HFF-Myc (cell line): ENCODE measurements around the gene EIF2A.

ENCODE experiments used
- DNase-seq: peaks from one replicate; pipeline ENCODE4 v3.0.0-alpha.2; 2011; ENCODE audit warnings: low read depth; ENCODE audit errors: extremely low read depth
- H3K4me3 ChIP-seq: replicated peaks from 2 replicates; pipeline ENCODE4 v1.5.1; 2011; ENCODE audit warnings: low read depth, mild to moderate bottlenecking, control low read depth, low read length
- CTCF ChIP-seq: IDR thresholded peaks from 2 replicates; pipeline ENCODE4 v1.5.1; 2012; ENCODE audit warnings: mild to moderate bottlenecking, low read depth, low read length, control low read depth; ENCODE audit errors: missing control alignments

Gene EIF2A

GRCh38 chr3:150556792-150557191 is 10.2 kb downstream of the EIF2A start:
- DNase-seq = no peak
- TF ChIP-seq CTCF = no peak
- no peak overlapping the region for H3K4me3 ChIP-seq

DNA sequence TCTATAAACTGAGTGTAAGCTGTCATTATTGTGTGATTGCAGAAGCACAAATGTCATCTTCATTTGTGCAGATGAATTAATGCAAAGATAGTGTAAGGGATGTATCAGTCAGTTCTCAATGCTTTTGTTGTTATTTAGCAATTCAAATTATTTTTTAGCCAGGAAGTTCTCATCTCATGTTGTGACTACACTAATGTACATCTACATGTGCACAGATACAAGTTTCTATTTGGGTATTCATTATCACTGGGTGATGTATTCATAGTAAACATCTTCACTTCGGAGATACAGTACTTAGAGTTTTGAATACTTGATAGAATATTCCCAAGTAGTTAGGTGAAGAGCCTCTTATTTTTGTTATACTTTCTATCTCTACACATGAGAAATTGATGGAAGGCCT is 11.1 kb downstream of the EIF2A start:
- DNase-seq = no peak
- no peak overlapping the region for H3K4me3 ChIP-seq
- no peak for TF ChIP-seq CTCF

DNA sequence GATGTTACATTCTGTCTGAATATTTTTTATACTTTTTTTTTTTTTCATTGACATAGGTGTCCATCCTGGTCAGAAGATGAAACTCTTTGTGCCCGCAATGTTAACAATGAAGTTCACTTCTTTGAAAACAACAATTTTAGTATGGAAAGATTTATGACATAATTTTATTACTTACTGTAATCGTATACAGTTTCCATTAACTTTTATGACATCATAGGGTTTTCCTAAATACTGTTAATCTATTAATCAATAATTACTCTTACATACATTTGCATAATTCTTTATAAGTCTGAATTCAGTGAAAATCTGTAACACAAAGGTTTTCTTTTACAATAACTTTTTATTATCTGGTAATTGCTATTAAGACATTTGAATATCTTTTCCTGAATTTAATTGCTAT is 17.7 kb downstream of the EIF2A start:
- TF ChIP-seq CTCF = no peak
- H3K4me3 ChIP-seq = no peak overlapping the region
- no peak for DNase-seq

- no peak overlapping the region for H3K4me3 ChIP-seq
- TF ChIP-seq CTCF = no peak
- no peak for DNase-seq
Measured at GRCh38 chr3:150567328-150567727, 20.7 kb downstream of the EIF2A start.

GRCh38 chr3:150577855-150578254 is 31.3 kb downstream of the EIF2A start:
- no peak for TF ChIP-seq CTCF
- no peak for DNase-seq
- H3K4me3 ChIP-seq = no peak overlapping the region

- TF ChIP-seq CTCF = no peak
- H3K4me3 ChIP-seq = no peak overlapping the region
- DNase-seq = no peak
Measured at GRCh38 chr3:150581174-150581573, 34.6 kb downstream of the EIF2A start.

GRCh38 chr3:150582620-150583019 is 36.0 kb downstream of the EIF2A start:
- no peak overlapping the region for H3K4me3 ChIP-seq
- TF ChIP-seq CTCF = no peak
- no peak for DNase-seq
